Renal cortical epithelial cell (primary cell): Measurements from ENCODE around the gene DRG2. TPM values are rescaled to one million over a fixed set of nuclear protein-coding genes. Genes with fewer than 3 reads are reported as not detected.

ENCODE experiments used
- DNase-seq: peaks from one replicate; pipeline ENCODE4 v3.0.0-alpha.2; 2011; ENCODE audit warnings: low read depth
- total RNA-seq: library from RNA; depleted of rRNA; stranded (reverse); fragments of >200 nt; gene quantifications from 2 replicates; pipeline ENCODE4 v1.2.3, GENCODE V29; 2014

Gene DRG2
- total RNA-seq, 1 donor from 2014 or later: 36.5 TPM

DNA sequence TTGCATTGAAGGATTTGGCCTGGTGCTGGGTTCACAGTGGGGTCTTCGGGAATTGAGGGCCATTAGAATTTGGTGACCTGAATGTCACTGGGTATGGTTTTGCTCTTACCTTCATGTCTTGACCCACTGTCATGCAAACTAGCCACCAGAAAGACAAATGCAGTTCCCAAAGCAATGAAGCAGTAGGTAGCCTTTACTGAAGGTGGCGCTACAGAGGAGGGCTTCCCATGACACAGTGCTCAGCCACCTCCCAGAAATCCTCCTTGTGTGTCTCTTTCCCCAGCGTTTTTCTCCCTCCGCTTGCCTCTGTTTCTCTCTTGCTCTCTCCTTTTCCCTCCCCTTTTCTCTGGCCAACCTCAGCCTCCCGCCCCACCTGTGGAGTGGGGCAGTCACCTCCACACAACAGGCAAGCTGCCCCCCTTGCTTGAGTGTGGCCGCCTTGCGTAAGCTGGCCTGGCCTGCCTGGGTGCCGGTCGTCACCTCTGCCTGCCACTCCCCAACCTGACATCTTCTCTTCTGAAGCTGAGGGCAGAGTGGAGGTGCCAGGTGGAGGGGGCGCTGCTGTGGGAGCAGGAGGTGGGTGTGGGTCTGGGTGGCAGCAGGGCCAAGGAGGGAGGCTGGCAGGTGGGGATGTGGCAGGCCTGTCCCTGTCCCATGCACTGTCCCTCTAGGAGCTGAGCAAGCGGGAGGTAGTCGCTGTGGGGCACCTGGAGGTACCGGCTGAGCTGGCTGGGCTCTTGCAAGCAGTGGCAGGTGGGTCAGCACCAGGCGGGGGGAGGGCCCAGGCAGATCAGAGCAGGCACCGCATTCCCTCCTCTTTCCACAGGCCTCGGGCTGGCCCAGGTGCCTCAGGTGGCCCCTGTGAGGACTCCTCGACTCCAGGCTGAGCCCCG is 55.5 kb downstream of the DRG2 start:
- no peak for DNase-seq

DNA sequence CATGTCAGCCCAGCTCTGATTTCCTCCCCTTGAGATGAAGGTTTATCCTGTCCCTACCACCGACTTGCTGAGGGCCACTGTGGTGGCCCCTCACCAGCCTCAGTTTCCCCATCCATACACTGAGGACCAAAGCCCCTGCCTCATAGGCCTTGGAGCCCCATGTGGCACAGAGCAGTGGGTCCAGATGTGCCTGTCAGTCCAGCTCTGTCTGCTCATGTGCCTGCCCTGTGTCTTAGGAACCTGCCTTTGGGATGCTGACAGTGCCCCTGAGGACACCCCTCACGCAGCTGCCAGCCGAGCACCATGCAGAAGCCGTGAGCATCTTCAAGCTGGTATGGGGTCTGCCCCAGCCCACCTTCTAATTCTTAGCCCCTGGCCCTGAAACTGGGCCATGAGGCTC is 56.5 kb downstream of the DRG2 start:
- no peak for DNase-seq

DNA sequence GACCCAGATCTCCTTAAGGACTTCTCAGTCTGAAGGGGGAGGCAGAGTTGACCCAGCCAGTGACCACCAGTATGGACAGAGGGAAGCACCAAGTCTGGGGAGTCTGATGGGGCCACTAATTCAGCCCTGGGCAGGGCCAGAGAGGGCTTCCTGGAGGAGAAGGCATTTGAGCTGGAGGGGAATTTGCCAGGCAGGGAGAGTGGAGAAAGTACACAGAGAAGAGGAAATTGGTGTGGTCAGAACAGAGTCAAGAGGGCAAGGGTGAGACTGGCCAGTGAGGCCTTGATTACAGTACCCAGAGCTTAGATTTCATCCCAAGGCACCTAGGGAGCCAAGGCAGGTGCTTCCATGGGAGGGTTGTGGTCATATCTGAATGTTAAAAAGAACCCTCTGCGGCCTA is 57.1 kb downstream of the DRG2 start:
- DNase-seq: no peak

DNA sequence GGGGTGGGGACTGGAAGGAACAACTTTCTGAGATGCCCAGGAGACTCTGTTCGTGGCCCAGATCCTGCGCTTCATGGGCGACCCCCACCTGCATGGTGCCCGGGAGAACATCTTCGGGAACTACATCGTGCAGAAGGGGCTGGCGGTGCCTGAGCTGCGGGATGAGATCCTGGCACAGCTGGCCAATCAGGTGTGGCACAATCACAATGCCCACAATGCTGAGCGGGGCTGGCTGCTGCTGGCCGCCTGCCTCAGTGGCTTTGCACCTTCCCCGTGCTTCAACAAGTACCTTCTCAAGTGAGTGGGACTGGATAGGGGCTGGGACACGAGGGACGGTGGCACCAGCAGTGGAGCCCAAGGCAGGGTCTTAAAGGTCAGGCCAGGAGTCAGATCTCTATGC is 58.1 kb downstream of the DRG2 start:
- no peak for DNase-seq

DNA sequence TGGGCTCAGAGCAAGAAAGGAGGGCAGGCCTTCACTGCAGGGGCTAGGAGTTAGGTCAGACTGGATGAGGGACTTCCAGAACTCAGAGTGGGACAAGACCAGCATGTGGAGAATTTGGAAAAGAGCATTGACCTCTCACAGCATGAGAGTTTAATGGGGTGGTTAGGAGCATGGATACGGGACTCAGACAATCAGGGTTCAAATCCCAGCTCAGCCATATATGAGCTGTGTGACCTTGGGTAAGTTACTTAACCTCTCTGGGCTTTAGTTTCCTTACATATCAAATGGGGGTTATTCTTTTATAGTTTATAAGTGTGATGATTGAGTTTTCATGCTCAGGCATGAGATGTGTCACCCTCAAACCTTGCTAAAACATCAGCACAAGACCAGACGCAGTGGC is 58.5 kb downstream of the DRG2 start:
- no peak for DNase-seq

DNA sequence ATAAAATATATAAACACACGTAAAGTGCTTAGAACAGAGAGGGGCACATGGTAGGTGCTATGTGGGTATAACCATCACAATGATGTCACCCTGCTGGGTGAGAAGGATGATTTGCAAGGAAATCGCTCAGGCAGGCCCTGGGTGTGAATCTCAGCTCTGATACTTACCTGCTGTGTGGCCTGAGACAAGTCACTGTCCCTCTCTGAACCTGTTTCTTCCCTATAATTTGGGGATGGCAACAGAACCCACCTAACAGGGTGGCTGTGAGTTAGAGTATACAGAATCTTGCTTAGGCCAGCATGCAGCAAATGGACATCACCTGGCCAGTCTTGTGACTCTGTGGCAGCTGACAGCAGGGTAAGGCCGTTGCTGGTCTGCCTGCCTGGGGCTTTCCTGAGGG is 59.2 kb downstream of the DRG2 start:
- DNase-seq: no peak

DNA sequence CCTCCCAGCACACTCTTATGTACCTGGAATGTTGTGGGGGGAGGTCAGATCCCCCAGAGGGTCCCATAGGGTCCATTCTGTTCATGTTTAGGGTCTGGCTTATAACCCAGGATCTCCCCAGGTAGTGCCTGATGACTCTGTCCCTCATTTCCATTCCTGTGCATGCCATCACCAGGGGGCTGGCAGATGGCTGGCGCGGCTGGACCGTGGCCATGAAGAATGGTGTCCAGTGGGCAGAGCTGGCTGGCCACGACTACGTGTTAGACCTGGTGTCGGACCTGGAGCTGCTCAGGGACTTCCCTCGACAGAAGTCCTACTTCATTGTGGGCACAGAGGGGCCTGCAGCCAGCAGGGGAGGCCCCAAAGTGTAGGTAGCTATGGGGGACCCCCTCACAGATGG is 60.8 kb downstream of the DRG2 start:
- DNase-seq: no peak

DNA sequence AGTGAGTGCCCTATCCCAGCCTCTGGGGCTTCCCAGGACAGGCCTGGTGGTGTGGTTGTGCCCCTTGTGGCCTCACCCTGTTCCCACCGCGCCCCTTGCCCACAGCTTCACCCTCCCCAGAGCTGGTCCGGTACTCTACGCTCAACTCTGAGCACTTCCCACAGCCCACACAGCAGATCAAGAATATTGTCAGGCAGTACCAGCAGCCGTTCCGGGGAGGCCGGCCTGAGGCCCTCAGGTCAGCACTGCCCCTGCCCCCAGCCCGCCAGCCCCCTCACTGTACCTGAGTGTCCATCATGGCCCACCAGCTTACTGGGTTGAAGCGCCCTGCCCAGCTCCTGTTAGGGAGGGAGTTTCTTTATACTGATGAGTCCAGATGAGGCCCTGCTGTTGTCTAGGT is 63.5 kb downstream of the DRG2 start:
- DNase-seq: no peak

DNA sequence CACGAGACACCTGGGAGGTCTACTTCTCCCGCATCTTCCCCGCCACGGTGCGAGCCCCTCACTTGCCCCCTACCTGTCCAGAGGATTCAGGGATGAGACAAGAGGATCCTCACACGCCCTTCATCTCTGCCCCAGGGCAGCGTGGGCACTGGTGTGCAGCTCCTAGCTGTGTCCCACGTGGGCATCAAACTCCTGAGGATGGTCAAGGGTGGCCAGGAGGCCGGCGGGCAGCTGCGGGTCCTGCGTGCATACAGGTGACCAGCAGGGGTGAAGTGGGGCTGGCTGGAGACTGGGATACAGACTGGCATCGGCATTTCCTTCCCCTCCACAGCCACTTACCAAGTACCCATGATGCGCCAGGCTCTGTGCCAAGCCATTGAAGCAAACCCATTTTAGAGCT is 67.4 kb downstream of the DRG2 start:
- DNase-seq: no peak

DNA sequence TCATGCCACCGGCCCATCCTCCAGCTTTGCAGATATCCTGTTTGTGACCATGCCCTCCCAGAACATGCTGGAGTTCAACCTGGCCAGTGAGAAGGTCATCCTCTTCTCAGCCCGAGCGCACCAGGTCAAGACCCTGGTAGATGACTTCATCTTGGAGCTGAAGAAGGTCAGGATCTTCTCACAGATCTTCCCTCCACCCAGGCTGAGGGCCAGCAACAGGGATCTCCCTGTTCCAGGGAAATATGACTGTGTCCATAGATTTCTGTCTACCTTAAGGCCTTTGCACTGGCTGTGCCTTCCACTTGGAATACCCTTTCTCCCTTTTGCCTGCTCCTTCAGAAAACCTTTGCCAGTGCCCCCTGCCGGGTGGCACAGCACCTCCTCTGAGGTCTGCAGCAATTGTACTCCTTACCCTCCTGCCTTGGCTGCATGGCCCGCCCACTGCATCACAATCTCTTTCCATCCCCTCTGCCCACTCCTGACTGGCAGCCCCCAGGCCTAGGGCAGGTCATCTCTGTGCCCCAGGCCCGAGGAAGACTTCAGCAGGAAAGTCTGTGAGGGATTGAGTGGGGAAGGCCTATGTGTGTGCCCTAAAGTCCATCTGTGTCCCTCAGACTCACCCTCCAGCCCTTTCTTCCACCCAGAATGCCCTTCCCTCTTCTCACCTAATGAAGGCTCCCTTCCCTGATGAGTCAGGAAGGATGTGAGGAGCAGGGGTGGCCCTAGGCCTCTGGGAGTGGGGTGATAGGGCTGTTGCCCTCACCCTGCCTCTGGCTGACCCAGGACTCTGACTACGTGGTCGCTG is 68.6 kb downstream of the DRG2 start:
- DNase-seq: peak; percentile 6

DNA sequence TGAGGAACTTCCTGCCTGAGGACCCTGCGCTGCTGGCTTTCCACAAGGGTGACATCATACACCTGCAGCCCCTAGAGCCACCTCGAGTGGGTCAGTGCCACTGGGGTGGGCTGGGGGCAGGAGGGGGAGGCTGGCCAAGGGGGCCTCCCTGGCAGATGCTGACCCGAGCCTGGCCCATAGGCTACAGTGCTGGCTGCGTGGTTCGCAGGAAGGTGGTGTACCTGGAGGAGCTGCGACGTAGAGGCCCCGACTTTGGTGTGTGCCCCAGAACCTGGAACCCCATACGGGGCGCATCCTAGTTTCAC is 69.2 kb downstream of the DRG2 start:
- no peak for DNase-seq

Other genes with a start within 250 kb of the DRG2 start
- gene TOM1L2, start 115.5 kb upstream of the DRG2 start, total RNA-seq: 15.3 and 58.5 TPM in 2 replicates
- 2.6 and 6.1 TPM in 2 replicates for gene DRC3, start 115.1 kb upstream of the DRG2 start, total RNA-seq
- gene ATPAF2, start 48.8 kb upstream of the DRG2 start, total RNA-seq: 15.1 and 17.4 TPM in 2 replicates
- 2.6 and 9.4 TPM in 2 replicates for gene GID4, start 48.5 kb upstream of the DRG2 start, total RNA-seq
- 0.45 TPM in 1 of 2 replicates, not detected in the other for gene MYO15A, start 20.8 kb downstream of the DRG2 start, total RNA-seq
- gene ALKBH5, start 95.9 kb downstream of the DRG2 start, total RNA-seq: 103 and 124 TPM in 2 replicates
- gene LLGL1, start 137.7 kb downstream of the DRG2 start, total RNA-seq: 30.4 and 46.4 TPM in 2 replicates
- gene FLII, start 170.8 kb downstream of the DRG2 start, total RNA-seq: 343 and 451 TPM in 2 replicates
- 88.2 and 154 TPM in 2 replicates for gene MIEF2, start 172.7 kb downstream of the DRG2 start, total RNA-seq
- gene TOP3A, start 227.0 kb downstream of the DRG2 start, total RNA-seq: 10.4 and 25.7 TPM in 2 replicates
- gene SMCR8, start 227.3 kb downstream of the DRG2 start, total RNA-seq: 15.1 and 38.8 TPM in 2 replicates